ENCODE measurements around the gene HNRNPM.

HNRNPM gene

GRCh38 chr19:8490873-8491272 is 46.1 kb downstream of the HNRNPM start:
- TF ChIP-seq CTCF (IDR thresholded peaks at IDR 0.05; ENCODE audit: control insufficient read depth, extremely low read depth, insufficient read depth): no peak
- no peak overlapping the region for H3K4me3 ChIP-seq (ENCODE audit: low read depth, low read length)
- no peak for DNase-seq (ENCODE audit: low read depth)

DNA sequence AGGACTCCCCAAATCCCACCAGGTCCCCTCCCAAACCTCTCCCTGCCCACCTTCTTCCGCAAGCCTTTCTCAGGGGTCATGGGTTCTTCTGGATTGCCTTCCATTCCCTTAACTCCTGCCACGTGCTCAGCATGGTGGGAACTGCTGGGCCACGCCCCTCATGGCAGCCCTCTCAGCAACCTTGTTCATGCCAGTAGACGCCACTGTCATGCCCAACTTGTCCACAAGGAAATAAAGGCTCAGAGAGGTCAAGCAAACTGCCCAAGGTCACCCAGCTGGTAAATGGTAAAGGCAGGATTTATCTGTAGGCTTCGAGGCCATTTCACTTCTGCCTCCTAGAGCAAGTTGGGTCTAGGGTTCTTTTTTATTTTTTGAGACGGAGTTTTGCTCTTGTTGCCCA is 46.8 kb downstream of the HNRNPM start:
- TF ChIP-seq CTCF (IDR thresholded peaks at IDR 0.05; ENCODE audit: control insufficient read depth, extremely low read depth, insufficient read depth): no peak
- H3K4me3 ChIP-seq (ENCODE audit: low read depth, low read length): no peak overlapping the region
- no peak for DNase-seq (ENCODE audit: low read depth)

DNA sequence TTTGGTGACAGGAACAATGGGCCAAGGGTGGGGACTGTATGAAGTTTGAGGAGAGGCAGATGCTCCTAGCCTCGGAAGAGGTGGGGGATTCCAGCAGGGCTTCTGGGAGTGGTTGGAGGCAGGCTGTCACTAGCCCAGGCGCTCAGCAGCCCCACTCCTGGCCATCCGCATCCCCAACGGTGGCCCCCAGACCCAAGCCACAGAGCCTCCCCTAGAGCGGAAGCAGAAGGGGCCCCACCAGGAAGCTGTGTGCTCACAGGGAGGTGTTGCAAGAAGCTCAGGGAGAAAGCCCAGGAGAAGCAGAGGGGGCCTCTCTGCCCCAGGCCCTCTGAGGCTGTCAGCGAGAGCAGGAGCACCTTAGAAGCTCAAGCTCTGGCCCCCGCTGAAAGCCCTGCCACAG is 49.4 kb downstream of the HNRNPM start:
- H3K4me3 ChIP-seq (ENCODE audit: low read depth, low read length): no peak overlapping the region
- DNase-seq (ENCODE audit: low read depth): no peak
- no peak for TF ChIP-seq CTCF (IDR thresholded peaks at IDR 0.05; ENCODE audit: control insufficient read depth, extremely low read depth, insufficient read depth)

- no peak overlapping the region for H3K4me3 ChIP-seq (ENCODE audit: low read depth, low read length)
- DNase-seq (ENCODE audit: low read depth): no peak
- no peak for TF ChIP-seq CTCF (IDR thresholded peaks at IDR 0.05; ENCODE audit: control insufficient read depth, extremely low read depth, insufficient read depth)
Observed at GRCh38 chr19:8498295-8498694, 53.5 kb downstream of the HNRNPM start.

DNA sequence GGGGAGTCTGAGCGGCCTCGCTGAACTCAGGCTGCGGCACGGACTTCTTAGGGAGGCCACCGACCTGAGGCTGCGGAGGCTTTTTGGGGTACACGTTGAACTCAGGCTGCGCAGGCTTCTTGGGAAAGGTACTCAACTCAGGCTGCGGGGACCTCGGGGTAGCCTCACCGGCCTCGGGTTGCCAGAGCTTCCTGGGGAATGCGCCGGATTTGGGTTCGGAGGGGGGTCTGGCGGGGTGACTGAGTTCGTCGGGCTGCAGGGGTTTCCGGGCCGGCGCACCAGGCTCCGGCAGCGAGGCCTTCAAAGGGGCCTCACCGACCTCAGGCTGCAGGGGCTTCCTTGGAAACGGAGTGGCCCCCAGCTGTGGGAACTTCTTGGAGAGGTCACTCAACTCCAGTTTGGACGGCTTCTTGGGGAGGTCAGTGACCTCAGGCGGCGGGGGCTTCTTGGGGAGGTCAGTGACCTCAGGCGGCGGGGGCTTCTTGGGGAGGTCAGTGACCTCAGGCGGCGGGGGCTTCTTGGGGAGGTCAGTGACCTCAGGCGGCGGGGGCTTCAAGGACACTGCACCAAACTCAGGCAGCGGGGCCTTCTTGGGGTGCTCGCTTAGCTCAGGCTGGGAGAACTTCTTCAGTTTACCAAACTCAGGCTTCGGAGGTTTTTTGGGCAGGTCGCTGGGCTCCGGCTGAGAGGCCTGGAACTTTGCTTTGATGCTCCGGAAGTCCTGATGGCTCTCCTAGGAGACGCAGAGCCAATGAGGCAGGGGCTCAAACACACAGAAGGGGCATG is 54.5 kb downstream of the HNRNPM start:
- no peak for TF ChIP-seq CTCF (IDR thresholded peaks at IDR 0.05; ENCODE audit: control insufficient read depth, extremely low read depth, insufficient read depth)
- DNase-seq (ENCODE audit: low read depth): no peak
- H3K4me3 ChIP-seq (ENCODE audit: low read depth, low read length): no peak overlapping the region

GRCh38 chr19:8500158-8500557 is 55.4 kb downstream of the HNRNPM start:
- no peak for DNase-seq (ENCODE audit: low read depth)

More at GRCh38 chr19:8500158-8500557, 55.4 kb downstream of the HNRNPM start:
- no peak for TF ChIP-seq CTCF (IDR thresholded peaks at IDR 0.05; ENCODE audit: control insufficient read depth, extremely low read depth, insufficient read depth)
- no peak overlapping the region for H3K4me3 ChIP-seq (ENCODE audit: low read depth, low read length)
